Ammon's horn (tissue), 1 donor: ENCODE results near the gene ABL2.
"Not testable (repeated sequence)": the region's sequence is repeated elsewhere in the genome, so short reads cannot be mapped to it uniquely, and the experiment has no call there.

Source experiments
- DNase-seq: peaks from one replicate; pipeline ENCODE4 v3.0.0-alpha.2; 2016; ENCODE audit warnings: low spot score

ABL2 gene

DNA sequence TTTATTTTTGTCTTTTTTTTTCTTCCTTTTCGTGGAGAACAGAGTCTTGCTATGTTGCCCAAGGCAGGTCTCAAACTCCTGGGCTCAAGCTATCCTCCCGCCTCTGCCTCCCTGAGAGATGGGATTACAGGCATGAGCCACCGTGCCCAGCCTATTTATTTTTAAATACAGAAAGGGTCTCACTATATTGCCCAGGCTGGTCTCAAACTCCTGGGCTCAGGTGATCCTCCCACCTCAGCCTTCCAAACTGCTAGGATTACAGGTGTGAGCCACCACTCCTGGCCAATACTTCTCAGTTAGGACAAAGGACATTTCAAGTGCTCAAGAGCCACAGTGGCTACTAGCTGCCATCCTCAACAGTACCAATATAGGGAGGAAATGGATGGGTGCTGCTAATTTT lies 16.2 kb downstream of the ABL2 start:
- DNase-seq, result not testable (repeated sequence)

DNA sequence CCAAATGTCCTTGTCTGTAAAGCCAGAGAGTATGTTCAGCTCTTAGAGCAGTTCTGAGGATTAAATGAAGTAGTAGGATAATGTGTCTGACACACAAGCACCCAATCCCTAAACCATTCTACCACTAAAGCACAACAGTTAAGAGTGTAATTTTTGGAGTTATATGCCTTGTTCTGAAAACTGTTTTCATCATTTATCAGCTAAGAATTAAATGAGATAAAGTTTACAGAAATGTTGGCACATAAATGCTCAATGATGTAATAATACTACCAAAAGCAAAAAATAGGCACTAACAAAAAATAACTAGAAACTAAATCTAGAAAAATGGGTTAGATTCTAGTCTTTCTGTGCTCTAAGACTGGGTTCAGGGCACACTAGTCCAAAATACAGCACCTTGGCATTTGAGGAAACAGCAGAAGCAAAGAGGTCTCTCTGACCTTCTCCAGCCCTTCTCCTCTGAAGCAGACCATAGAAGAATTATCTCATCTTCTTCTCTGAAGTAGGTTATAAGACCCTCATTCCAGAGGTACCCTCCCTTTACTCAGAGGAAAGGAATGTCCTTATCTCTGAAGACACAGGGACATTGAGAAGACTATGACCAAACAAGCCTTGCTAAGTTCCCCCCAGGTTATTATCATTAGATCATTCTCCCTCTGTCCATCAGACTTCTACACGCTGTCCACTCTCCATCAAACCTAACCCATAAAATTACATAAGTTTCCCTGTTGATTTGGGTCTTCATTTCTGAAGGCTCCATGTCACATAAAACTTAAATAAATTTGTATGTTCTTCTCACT lies 20.6 kb downstream of the ABL2 start:
- DNase-seq, result no peak

DNA sequence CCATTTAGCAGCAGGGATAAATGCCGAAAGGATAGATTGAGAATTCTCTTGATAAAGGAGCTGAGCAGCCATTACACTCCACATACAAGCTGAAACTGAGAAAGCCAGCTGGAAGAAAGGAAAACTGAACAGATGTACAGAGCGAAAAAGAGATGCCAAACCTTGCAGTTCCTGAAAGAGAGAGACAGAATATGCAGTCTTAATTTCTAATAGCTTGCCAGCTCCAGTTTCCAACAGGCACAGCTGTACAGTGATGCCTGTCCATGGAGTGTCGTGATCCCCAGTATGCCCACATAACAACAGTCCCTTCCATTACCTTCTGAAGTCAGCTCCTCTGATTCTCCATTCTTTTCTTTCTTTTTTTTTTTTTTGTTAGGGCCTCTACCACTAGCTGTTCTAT lies 22.7 kb downstream of the ABL2 start:
- peak; percentile 43 for DNase-seq

DNA sequence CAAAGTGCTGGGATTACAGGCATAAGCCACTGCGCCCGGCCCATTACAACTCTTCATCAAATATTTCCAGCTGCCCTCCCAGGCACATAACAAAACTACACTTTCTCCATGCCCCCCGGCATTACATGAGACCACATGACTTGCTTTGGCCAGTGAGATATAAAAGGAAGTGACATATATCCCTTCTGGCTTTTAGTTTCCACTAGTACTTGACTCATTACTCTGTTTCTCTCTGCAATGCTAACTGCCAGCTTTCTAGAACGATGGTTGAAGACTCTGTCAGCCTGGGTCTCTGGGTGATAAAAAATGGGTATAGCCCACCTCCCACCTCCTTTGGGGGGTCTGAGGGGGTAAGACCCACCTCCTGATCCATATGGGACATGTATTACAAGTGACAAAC lies 24.2 kb downstream of the ABL2 start:
- DNase-seq, result no peak

DNA sequence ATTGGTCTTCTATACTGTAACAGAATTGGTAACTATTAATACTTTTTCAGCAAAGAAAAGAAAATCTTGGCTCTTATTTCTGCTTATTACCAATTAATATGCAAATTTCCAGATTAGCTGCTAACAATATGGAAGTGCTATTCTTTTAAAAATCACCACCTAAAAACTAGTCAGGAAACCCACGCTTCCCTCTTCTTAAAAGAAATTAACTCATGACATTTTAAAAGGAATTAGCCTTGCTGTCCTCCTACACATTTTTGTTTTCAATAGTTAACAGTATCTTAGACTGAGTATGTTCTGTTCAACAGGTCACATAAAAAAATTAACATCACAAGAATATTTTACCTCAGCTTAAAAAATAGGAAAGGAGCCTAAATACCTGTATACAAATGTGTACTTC lies 27.3 kb downstream of the ABL2 start:
- DNase-seq, result no peak

DNA sequence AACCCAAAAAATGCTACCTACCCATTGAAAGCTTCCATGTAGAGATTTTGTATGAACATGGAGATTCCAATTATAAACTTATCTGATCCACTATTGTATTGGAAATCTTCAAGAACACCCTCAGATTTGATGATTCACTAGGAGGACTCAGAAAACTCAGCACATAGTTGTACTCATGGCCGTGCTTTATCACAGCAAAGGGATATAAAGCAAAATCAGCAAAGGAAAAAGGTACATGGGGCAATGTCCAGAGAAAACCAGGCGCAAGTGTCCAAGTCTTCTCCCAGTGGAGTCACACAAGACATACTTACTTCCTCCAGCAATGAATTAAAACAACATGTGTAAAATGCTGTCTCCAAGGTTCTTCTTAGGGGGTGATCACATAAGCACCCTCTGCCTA lies 28.9 kb downstream of the ABL2 start:
- no peak for DNase-seq

DNA sequence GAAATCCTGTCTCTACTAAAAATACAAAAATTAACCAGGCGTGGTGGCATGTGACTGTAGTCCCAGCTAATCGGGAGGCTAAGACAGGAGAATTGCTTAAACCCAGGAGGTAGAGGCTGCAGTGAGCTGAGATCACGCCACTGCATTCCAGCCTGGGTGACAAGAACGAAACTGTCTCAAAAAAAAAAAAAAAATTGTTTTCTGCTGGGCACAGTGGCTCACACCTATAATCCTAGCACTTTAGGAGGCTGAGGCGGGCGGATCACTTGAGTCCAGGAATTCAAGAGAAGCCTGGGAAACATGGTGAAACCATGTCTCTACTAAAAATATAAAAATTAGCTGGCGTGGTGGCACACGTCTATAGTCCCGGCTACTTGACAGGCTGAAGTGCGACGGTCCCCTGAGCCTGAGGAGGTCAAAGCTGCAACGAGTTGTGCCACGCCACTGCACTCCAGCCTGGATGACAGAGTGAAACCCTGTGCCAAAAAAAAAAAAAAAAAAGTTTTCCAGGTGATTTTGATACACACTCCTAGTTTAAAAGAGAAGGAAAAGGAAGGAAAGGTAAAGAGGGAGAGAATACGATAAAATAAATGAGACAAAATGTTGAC lies 31.7 kb downstream of the ABL2 start:
- DNase-seq, result no peak

DNA sequence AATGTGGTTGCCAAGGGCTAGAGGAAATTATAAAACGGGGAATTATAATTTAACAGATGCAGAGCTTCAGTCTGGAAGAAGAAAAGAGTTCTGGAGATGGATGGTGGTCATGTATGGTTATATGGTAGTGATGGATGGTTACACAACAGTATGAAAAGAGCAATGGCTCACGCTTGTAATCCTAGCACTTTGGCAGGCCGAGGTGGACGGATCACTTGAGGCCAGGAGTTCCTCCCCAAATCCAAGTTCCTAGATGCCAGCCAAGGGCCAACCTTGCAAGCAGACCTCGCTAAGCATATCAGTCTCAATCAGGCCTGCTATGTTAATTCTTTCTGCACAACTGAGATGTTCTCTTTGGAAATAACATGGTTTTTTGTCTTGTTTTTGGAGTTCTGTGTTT lies 33.6 kb downstream of the ABL2 start:
- not testable (repeated sequence) for DNase-seq

DNA sequence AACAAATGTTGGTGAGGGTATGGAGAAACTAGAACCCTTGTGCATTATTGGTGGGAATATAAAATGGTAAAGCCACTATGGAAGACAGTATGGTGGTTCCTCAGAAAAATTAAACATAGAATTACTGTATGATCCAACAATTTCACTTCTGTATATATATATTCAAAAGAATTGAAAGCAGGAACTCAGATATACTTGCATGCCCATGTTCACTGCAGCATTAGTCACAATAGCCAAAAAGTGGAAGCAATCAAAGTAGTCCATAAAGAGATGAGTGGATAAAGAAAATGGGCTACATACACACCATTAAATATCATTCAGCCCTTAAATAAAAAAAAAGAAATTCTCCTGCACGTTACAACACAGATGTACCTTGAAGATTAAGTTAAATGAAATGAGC lies 34.1 kb downstream of the ABL2 start:
- DNase-seq, result no peak

DNA sequence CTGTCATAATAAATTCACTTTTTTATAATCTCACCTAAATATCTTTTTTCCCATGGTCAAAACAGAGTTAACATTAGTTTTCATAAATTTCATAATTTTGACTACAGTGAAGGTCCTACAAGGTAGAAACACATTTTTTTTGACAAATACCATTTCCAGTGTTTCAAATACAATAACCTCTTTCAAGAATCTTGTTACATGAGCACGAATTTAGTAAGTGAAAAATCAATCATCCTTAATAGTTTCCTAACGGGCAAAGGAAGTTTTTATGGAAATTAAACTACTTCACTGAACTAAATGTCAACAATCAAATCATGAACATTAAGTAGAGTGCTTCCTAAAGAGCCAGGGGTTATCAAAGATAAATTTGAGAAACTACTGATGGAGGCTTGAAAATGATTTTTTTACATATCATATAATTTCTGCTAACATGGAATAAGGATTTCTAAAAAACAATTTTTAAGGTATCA lies 35.4 kb downstream of the ABL2 start:
- no peak for DNase-seq

DNA sequence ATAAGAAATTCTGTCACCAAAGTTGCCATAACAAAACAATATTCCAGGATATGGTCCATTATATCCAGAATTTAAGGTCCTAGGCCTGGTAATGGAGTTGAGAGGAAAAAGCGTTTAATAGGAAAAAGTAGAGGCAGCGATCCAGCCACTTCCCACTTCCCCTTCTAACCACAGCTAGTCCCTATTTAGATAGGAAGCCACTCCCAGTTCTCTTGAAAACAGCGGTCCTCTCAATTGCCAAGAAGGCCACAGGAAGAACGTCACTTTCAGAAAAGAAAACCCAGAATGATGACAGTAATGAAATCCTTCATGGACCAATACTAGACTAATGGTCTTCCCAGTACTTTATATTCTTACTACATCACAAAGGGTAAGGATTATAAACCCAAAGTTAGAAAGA lies 38.6 kb downstream of the ABL2 start:
- peak; percentile 50 for DNase-seq

DNA sequence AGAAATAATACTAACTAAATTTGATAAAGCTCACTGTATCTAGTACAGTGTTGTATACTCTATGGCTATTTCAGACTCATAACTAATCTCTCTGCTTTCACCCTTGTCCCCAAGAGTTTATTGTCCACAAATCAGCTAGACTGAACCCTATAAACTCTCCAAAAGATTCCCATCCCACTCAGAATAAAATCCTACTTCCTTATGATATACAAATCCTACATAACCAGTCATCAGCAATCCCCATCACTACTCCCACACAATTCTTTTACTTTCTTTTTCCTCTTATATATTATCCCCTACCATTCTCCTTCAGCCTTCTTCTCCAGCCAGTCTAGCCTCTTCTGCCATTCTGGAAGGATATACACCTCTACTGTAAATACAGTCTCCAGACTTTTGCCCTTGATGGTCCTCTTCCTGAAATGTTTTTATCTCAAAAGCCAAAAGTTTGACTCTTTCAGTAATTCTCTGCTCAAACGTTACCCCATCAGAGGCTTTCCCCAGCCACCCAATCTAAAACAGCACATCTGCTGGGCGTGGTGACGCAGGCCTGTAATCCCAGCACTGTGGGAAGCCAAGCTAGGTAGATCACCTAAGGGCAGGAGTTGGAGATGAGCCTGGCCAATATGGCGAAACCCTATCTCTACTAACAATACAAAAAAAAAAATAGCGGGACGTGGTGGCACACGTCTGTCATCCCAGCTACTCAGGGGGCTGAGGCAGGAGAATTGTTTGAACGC lies 41.6 kb downstream of the ABL2 start:
- DNase-seq, result no peak

DNA sequence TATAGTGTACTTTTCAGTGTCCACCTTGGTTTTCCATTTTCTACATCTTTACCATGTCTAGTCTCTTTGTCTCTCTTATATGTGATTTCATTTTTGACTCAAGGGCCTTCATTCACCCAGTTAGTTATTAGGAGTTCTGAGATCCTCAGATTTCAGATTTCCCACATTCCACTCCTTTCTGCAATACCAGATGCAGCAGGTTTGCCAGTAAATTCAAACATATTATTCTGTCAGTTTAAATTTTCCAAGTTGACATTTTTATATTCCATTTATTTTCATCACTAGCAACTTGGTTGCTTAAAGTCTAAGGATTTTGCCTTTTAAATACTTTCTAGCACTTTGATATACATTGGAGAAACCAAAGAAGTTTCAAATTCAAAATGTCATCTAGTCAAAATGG lies 42.4 kb downstream of the ABL2 start:
- no peak for DNase-seq

DNA sequence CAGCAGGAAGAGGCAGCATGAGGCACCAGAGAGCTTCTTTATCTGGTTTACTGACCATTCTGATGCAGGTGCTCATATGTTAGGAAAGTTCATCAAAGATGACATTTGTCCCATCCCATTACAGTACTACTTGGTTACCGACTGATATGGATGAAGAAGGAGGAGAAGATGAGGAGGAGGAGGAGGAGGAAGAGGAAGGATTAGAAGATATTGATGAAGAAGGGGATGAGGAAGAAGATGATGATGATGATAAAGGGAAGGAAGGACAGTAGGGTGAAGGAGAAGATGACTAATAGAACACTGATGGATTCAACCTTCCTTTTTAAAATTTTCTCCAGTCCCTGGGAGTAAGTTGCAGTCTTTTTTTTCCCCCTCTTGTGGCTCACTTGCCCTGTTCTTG lies 45.1 kb downstream of the ABL2 start:
- DNase-seq, result no peak

DNA sequence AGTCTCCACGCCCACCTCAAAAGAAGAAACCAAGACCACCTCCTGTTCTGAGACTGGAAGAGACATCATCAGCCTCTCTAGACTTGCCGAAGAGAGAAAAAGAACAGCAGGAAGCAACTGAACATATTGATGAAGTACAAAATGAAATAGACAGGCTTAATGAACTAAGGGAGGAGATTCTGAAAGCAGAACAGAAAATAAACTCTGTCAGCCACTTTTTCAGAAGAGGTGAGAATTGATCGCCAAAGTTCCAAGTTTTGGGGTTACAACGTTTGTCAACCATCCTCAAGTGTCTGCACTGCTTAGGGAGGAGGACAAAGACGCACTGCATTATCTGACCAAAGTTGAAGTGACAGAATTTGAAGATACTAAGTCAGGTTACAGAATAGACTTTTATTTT lies 45.6 kb downstream of the ABL2 start:
- DNase-seq, result no peak

DNA sequence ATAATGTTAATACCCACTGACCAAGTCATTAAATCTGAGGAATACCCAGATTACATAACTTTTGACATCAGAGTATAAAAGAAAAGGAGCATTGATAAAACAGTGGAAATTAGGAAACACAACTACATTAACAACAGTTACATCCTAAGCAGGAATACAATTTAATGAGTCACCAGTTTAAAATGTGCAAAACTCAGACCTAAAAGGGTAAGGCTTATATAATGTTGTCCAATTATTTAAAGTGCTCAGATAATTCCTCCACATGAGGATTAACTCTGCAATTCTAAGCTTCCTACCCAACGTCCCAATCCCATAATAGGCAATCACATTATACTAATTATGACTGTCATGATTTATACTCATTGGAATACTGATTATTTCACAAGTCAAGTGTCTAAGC lies 50.5 kb downstream of the ABL2 start:
- no peak for DNase-seq

DNA sequence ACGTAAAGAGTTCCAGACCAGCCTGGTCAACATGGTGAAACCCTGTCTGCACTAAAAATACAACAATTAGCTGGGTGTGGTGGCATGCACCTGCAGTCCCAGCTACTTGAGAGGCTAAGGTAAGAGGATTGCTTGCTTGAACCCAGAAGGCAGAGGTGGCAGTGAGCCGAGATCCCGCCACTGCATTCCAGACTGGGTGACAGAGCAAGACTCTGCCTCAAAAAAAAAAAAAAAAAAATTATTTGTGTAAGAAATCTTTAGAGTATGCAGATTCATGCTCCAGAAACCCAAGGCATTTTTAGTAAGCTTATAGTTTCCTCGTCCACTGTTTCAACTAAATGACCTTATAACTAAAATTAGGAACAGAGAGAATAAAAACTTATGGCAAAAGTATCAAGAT lies 51.3 kb downstream of the ABL2 start:
- DNase-seq, result no peak

DNA sequence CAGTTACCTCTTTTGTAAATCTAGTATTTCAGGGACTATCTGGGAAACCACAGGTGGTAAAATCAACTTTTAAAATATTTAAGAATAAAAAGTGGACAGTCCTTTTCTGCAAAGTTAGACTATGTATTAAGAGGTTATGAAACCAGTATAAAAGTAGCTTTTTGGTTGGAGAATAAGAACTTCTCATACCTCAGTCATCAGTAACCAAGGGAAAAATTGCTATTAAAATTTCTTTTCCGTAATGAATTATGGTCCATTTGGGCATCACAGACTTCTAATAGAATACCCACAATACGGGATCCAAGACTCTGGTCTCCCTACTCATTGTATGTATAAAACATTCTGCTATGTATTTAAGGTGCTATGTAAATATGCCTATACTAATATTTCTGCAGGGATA lies 51.9 kb downstream of the ABL2 start:
- DNase-seq, result no peak

DNA sequence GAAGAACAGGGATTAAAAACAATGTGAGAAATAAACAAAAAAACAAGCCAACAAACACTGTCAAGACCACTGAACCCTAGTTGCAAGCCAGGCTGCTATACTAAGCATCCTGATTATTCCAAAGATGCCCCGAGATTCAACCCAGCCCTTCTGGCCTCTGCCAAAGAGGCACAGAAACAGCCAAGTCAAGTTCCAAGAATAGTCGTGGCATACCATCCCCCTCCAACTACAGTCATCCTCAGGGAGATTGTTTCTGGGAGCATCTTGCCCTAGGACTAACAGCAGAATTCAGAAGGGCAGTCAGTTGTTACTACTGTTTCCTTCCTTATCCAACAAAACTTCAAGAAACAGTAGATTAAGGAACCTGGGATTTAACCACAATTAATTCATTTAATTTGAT lies 52.3 kb downstream of the ABL2 start:
- peak; percentile 23 for DNase-seq

DNA sequence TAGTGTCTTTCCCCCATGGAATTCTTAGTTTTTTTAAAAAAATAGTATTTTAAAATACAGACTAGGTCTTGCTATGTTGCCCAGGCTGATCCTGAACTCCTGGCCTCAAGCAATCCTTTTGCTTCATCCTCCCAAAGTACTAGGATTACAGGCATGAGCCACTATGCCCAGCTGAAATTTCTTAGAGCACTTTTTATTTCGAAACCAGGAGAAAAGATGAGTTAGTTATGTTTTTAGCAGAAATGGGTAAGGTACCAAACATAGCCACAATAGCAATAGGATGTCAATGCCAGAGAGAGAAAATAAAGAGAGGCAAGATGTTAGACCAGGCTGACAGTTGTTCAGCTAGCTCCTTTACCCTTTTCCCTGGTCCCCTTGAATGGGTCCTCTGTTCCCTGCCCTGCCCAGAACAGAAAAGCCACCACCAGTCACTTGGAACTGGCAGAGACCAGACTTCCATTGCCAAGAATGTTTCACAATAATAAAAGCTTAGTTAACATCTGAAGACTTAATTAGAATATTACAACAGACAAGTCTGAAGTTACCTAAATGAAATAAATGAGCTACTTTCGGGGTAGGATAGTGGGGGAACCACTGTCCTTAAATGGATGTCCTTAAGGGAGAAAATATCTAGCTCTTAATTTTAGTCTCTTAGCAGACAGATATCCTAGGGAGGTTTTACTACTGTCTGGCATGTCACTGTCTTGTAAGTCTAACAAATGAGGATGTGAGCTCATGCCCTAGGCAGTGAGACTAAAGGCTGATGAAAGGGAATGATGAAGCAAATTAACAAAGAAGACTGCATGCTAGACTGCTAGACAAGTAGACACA lies 54.3 kb downstream of the ABL2 start:
- DNase-seq, result peak; percentile 84

DNA sequence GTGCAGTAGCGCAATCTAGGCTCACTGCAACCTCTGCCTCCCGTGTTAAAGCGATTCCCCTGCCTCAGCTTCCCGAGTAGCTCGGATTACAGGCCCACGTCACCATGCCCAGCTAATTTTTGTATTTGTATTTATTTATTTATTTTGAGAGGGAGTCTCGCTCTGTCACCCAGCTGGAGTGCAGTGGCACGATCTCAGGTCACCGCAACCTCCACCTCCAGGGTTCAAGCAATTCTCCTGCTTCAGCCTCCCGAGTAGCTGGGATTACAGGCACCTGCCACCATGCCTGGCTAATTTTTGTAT lies 59.1 kb downstream of the ABL2 start:
- not testable (repeated sequence) for DNase-seq
